NCI-H2107 (cell line): ENCODE measurements around the gene SPATA31C1.
"Not testable (repeated sequence)": the region's sequence is repeated elsewhere in the genome, so short reads cannot be mapped to it uniquely, and the experiment has no call there.

ENCODE experiments used
- DNase-seq: peaks from one replicate; lab custom pipeline; 2025; lab: John Stamatoyannopoulos, UW

SPATA31C1 gene

GRCh38 chr9:87917662-87918061, at the start of gene SPATA31C1:
SPATA31C1 (plus strand) TSS chr9:87917962.
- not testable (repeated sequence) for DNase-seq

GRCh38 chr9:87868175-87868574, 49.6 kb upstream of the SPATA31C1 start:
- DNase-seq, result no peak

DNA sequence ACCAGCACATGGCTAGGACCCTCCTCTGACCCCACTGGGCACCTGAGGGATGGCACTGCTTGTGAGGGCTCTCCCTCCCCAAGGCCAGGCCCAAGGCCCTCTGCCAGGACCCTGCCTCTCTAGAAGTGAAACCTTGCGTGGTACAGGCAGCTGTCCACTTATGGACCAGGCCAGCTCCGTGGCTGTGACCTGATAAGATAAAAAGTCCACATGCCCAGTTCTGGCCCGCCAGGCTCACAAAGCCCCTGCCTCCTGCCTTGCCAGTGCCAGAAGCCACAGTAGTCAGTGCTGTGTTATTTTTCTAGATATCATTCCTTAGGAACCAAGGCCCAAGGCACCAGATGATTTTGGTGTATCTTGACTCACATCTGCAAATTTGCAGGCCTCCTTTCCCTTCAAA, 49.1 kb upstream of the SPATA31C1 start:
- no peak for DNase-seq

DNA sequence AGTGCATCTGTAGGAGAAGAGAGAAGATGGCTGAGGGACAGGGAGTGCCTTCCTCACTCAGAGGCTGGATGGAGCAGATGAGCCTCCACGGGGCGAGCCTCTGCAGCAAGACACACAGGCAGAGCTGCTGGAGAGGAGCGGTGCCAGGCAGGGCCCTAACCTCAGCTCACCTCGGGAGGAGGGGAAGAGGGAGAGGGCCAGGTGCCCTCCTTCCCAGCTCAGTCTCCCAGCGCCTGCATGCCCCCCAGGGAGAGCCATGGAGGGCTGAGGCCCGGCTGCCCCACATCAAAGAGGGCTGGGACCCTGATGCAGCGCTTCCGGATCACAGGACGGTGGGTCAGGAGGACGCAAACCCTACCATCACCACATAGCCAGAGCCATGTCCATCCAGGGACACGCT, 48.7 kb upstream of the SPATA31C1 start:
- no peak for DNase-seq

GRCh38 chr9:87871425-87872078, 46.2 kb upstream of the SPATA31C1 start:
- no peak for DNase-seq

DNA sequence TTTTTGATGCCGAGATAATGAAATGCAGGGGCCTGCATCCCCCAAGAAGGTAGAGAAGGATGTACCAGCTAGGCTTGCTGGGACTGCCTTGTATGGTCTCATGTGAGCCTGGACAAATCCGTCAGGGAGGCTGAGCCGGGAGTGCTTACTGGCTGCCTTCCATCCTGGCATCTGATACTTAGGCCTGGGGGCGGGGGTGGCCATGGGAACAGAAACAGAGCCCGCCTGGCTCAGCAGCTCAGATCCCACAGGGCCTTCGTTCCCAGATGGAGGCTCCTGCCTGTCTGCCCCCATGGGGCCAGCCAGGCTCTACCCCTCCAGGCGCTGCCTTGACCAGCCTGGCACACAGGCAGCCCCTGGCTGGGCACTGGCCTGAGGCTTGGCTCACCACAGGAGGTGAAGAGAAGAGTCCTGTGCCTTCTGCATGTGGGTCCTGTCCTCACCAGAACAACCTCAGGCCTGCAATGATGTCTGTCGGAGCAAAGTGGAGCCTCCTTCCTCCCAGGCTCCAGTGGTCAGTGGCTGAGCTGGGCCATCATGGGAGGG, 45.6 kb upstream of the SPATA31C1 start:
- no peak for DNase-seq

DNA sequence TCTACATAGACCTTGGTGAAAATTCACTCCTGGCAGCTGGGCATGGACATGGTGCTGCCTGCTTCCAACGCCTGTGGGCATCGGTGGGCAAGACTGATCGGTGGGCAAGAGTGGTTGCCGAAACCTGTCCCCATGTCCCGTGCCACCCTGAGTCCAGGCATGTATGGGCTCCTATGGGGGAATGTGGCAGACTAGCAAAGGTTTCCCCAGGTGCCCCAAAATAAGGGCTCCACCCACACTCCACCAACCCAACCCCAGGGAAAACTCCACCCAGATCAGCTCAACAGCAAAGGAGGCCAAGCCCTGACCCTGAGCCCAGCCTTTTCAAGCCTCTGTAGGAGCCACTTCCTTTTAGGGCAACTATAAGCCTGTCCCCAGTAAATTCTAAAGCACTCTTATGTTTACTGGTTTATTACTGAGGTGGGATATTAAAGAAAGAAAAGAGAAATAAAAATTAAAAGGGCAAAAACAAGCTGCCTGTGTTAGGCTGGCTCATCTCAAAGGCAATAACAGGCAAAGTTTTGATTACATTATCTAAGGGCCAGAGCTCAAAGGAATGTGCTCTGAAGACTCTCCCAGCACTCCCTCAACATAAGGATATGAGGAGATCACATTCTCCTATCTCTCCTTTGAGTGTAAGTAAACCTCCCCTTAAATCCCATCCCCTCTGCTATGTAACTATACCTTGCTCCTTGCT, 44.0 kb upstream of the SPATA31C1 start:
- DNase-seq, result no peak

DNA sequence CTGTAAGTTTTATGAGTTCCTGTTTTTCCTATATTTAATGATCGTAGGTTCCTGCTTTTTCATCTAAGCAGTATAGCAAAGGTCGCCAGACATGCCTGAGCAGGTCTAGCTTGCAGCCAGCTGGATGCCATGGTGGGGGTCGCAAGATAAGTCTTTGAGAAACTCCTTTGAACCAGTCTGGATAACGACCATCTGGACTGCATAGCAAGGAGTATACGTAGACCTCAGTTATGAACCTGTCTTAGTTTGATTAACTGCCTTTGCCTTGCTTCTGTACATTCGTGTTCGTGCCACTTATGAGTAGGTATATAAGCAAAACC, 43.5 kb upstream of the SPATA31C1 start:
- DNase-seq, result no peak

- DNase-seq, result no peak
These were observed 42.7 kb upstream of the SPATA31C1 start for GRCh38 chr9:87875060-87875459.

DNA sequence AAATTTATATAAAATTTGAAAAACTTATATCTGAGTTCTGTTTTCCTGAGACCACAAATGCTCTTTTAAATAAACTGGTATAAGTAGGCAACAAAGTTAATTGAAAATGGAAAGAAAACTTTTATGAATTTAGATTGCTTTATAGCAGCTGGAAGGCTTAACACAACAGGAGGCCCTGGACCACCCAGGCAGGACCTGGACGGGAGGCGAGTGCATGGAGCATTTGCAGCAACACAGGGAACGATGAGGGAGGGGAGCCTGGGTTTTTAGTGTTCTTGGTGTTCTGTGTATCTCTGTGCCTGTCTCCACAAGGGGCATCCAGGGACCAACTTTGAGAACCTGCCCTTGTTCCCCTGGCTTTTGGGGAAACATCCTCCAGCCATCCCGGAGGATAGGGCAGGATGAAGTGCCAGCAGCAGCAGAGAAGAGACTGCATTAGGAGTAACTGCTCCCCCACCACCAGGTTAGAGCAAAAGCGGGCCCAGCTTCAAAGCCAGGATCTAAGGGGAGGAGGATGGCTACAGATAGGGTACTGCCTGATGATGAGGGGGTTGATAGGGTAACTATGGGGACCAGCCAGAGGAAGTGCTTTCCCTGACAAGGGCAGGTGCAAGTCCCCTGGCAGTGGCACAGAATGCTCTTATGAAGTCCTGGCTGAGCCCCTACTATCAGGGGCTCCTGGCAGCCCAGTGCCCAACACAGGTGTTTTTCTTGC, 41.8 kb upstream of the SPATA31C1 start:
- no peak for DNase-seq

- no peak for DNase-seq
These were observed 41.1 kb upstream of the SPATA31C1 start for GRCh38 chr9:87876708-87877107.

- no peak for DNase-seq
These were observed 38.7 kb upstream of the SPATA31C1 start for GRCh38 chr9:87878989-87879511.

GRCh38 chr9:87880116-87880515, 37.6 kb upstream of the SPATA31C1 start:
- no peak for DNase-seq

GRCh38 chr9:87880683-87881082, 37.1 kb upstream of the SPATA31C1 start:
- DNase-seq, result no peak

GRCh38 chr9:87882627-87883026, 35.1 kb upstream of the SPATA31C1 start, which contains the start of gene SPATA31E1:
SPATA31E1 (plus strand) TSS chr9:87882877; CDS start chr9:87882892, 15 bp downstream.
- no peak for DNase-seq

GRCh38 chr9:87883274-87883673, 34.5 kb upstream of the SPATA31C1 start:
- DNase-seq, result no peak

- DNase-seq, result no peak
These were observed 33.8 kb upstream of the SPATA31C1 start for GRCh38 chr9:87883990-87884389.

GRCh38 chr9:87884578-87885459, 32.9 kb upstream of the SPATA31C1 start:
- no peak for DNase-seq

DNA sequence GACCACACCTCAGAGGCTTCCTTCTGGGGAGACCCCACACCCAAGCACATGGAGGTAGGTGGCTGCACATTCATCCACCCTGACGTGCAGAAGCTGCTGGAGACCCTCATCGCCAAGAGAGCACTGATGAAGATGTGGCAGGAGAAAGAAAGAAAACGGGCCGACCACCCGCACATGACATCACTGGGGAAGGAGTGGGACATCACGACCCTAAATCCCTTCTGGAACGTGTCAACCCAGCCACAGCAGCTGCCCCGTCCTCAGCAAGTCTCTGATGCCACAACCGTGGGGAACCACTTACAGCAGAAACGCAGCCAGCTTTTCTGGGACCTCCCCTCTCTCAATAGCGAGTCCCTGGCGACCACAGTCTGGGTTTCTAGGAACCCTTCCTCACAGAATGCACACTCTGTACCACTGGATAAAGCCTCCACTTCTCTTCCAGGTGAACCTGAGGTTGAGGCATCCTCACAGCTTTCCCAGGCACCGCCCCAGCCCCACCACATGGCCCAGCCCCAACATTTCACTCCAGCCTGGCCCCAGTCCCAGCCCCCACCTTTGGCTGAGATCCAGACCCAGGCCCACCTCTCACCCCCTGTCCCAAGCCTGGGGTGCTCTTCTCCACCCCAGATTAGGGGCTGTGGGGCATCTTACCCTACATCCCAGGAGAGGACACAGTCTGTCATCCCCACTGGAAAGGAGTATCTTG, 32.1 kb upstream of the SPATA31C1 start:
- DNase-seq, result no peak

- no peak for DNase-seq
These were observed 31.4 kb upstream of the SPATA31C1 start for GRCh38 chr9:87886210-87886932.
